ENCODE results near the gene SEPTIN12. TPM values are rescaled to one million over a fixed set of nuclear protein-coding genes. Genes with fewer than 3 reads are reported as not detected.

The SEPTIN12 gene
- total RNA-seq, result not detected in 2 replicates

- no peak for DNase-seq (ENCODE audit: extremely low read depth, low read depth, low spot score)
Observed at GRCh38 chr16:4787627-4788482, at the start of gene SEPTIN12. SEPTIN12 (minus strand) TSS chr16:4788345; CDS start chr16:4787645, 700 bp downstream.

- no peak for DNase-seq (ENCODE audit: extremely low read depth, low read depth, low spot score)
Observed at GRCh38 chr16:4836727-4837126, 48.6 kb upstream of the SEPTIN12 start.

GRCh38 chr16:4833584-4833983 lies 45.4 kb upstream of the SEPTIN12 start:
- no peak for DNase-seq (ENCODE audit: extremely low read depth, low read depth, low spot score)

GRCh38 chr16:4832698-4833343 lies 44.7 kb upstream of the SEPTIN12 start:
- DNase-seq (ENCODE audit: extremely low read depth, low read depth, low spot score), result no peak

GRCh38 chr16:4831616-4832015 lies 43.5 kb upstream of the SEPTIN12 start:
- no peak for DNase-seq (ENCODE audit: extremely low read depth, low read depth, low spot score)

- no peak for DNase-seq (ENCODE audit: extremely low read depth, low read depth, low spot score)
Observed at GRCh38 chr16:4830408-4830807, 42.3 kb upstream of the SEPTIN12 start.

GRCh38 chr16:4828567-4829321 lies 40.6 kb upstream of the SEPTIN12 start:
- no peak for DNase-seq (ENCODE audit: extremely low read depth, low read depth, low spot score)

GRCh38 chr16:4826980-4827379 lies 38.8 kb upstream of the SEPTIN12 start:
- DNase-seq (ENCODE audit: extremely low read depth, low read depth, low spot score), result no peak

GRCh38 chr16:4826526-4826925 lies 38.4 kb upstream of the SEPTIN12 start:
- DNase-seq (ENCODE audit: extremely low read depth, low read depth, low spot score), result no peak

GRCh38 chr16:4825196-4825595 lies 37.1 kb upstream of the SEPTIN12 start:
- no peak for DNase-seq (ENCODE audit: extremely low read depth, low read depth, low spot score)

- DNase-seq (ENCODE audit: extremely low read depth, low read depth, low spot score), result no peak
Observed at GRCh38 chr16:4820652-4821051, 32.5 kb upstream of the SEPTIN12 start.

- no peak for DNase-seq (ENCODE audit: extremely low read depth, low read depth, low spot score)
Observed at GRCh38 chr16:4814542-4815173, 26.5 kb upstream of the SEPTIN12 start.

GRCh38 chr16:4814046-4814445 lies 25.9 kb upstream of the SEPTIN12 start:
- DNase-seq (ENCODE audit: extremely low read depth, low read depth, low spot score), result no peak

GRCh38 chr16:4813251-4814003 lies 25.3 kb upstream of the SEPTIN12 start:
- DNase-seq (ENCODE audit: extremely low read depth, low read depth, low spot score), result no peak

GRCh38 chr16:4811773-4812172 lies 23.6 kb upstream of the SEPTIN12 start:
- DNase-seq (ENCODE audit: extremely low read depth, low read depth, low spot score), result no peak

GRCh38 chr16:4811242-4811641 lies 23.1 kb upstream of the SEPTIN12 start:
- no peak for DNase-seq (ENCODE audit: extremely low read depth, low read depth, low spot score)

- DNase-seq (ENCODE audit: extremely low read depth, low read depth, low spot score), result no peak
Observed at GRCh38 chr16:4806280-4806679, 18.1 kb upstream of the SEPTIN12 start.

- DNase-seq (ENCODE audit: extremely low read depth, low read depth, low spot score), result no peak
Observed at GRCh38 chr16:4805231-4805630, 17.1 kb upstream of the SEPTIN12 start.

GRCh38 chr16:4803898-4804762 lies 16.0 kb upstream of the SEPTIN12 start:
- no peak for DNase-seq (ENCODE audit: extremely low read depth, low read depth, low spot score)

All from glomerular endothelial cell (primary cell).